Right ventricle myocardium inferior (tissue), 1 donor: ENCODE measurements around the gene CCDC74B. TPM values are rescaled to one million over a fixed set of nuclear protein-coding genes. Genes with fewer than 3 reads are reported as not detected.
"Not testable (repeated sequence)": the region's sequence is repeated elsewhere in the genome, so short reads cannot be mapped to it uniquely, and the experiment has no call there.

Source experiments
- ATAC-seq: fragments of 200-7000 bp; cut with Tn5 transposase; one replicate; pipeline ENCODE4 v1.9.1; 2020; ENCODE audit warnings: mild to moderate bottlenecking, moderate library complexity
- DNase-seq: peaks from one replicate; pipeline ENCODE4 v3.0.0; 2021; ENCODE audit errors: missing footprints
- intact Hi-C: fragments of 100-400 bp; cut with DNase I; formaldehyde crosslinking; loops from one replicate; pipeline ENCODE4 v1.11.0; 2022
- total RNA-seq: library from RNA; stranded (reverse); fragmentation: NEBNext Ultra II Directional; extraction: Animal tissue kit (Norgen Biotek cat#: 25700); gene quantifications from one replicate; pipeline ENCODE4 v1.2.1, GENCODE V29; 2021
- donor health status: DM: no; HTN: yes; CAD: no; lungs with severe emphysema.

CCDC74B gene
- total RNA-seq, 1 donor from 2014 or later: 0.97 TPM

DNA sequence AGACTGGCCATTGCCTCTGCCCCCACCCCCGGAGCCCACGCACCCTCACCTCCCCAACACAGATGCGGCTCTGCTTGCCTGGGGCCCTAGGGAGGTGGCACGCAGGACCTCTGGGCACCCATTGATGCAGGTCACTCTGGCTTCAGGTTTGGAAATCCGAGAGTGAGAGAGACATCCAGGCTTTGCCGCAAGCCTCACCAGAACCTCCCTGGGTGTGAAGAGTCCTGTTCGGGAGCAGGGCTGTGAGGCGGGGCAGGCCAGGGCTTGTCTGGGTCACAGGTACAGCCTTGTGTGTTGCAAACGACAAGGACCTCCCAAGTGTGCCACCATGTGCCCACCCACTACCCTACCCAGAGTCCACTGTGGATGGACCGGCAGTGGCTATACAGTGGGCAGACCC lies 8.4 kb downstream of the CCDC74B start:
- intact Hi-C loops, ATAC-seq: not testable (repeated sequence)

DNA sequence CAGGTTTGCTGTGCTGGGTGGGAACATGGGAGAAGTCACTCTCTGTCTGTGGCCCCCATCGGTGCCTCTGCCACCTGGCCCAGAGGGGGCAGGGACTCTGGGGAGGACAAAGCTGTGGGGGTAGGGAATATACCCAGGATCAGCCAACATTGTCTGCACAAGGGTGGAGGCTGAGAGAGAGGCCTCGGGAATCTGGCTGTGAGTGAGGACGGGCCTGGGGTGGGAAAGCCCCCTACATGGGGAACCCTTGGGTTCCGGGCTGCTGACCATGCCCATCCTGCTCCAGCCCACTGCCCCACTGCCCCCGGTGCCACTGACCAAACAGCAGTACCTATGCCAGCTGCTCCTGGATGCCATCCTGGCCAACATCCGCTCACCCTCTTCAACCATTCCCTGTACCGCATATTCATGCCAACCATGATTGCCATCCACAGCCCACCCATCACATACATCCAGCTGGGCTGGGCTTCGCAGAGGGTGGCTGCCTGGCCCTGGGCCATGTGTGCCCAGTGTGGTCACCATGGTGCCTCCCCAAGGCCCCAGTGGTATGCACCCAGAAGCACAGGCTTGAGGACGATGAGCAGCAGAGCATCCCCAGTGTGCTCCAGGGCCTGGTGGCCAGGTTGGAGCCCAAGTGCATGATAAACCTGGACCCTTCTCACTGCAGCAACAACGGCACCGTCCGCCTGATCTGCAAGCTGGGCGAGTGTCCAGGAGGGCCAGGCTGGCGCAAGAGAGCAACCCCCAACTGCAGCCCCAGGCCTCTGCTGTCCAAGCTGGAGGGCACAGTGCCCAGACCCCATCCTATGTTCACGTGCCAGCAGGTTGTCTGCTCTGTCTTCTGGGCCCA lies 9.0 kb downstream of the CCDC74B start:
- ATAC-seq (no peak), DNase-seq (no peak)
- intact Hi-C loops: no loop called here

More for the DNA sequence above, 8.4 kb downstream of the CCDC74B start:
- DNase-seq: not testable (repeated sequence)

DNA sequence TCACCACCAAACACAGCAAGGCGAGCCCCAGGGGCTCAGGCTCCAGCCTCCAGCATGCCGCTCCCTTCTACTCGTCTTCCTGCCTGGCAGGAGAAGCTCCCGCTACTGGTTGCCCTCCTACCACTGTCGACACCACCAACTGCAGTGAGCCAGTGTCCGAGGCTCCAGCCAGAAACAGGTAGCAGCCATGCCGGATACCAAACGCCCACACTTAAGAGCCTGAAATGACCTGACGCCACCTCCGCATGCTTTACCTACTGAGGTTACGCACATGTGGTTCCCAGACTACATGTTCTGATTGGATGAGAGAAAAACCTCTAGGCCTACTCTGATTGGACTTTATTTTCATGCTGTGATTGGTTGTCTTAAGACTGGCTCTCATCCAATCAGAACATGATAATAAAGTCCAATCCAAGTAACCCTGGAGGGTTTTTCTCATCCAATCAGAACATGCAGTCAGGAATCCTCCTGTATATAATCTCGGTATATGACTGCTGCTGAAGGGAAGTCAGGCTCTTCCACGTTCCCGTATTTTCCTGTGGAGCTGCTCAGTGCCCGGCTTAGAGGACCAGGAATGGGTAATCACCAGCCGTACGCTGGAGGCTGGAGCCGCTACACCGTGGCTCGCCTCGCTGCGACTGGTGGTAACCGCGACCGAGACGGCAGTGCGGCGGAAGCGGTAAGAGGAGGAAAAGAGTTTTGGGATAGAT lies 15.6 kb downstream of the CCDC74B start, which contains the start of gene POTEF:
Gene POTEF, minus strand, starts transcription at position 103 of the 710 bp plus-strand sequence. CDS start 8,707 bp downstream, outside the sequence.
- DNase-seq, ATAC-seq, intact Hi-C loops: not testable (repeated sequence)

DNA sequence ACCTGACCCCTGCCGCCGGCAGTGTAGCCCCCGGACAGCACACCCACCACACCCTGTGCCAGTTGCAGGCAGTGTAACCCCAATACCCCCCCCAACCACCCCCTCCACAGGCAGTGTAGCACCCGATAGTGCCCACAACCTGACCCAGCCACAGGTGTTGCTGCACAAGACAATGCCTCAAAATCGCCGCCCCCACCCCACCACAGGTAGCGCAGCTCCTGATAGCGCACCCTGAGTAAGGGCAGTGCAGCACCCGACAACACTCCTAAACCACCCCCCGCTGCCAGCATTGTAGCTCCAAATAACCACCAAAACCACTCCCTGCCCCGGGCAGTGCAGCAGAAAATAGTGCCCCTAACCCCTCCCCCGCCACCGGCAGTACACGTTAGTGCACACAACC lies 16.4 kb downstream of the CCDC74B start:
- ATAC-seq, intact Hi-C loops, DNase-seq: not testable (repeated sequence)

DNA sequence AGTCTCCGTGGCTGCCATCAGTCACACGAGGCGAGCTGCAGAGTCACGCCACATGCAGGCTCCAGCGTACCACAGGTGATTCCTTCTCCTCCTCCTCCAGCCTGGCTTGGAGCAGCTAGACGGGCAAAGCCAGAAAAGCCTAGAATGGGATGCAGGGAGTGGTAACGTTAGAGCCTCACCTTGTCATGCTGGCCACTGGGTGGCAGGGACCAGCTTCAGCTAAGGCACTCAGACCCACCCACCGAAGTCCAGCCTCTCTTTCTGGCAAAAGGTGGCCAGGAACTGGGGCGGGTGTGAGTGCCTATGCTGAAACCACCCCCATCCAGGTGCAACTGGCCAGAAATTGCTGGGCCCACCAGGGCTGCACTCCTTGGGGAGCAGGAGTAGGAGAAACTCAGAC lies 17.2 kb downstream of the CCDC74B start:
- intact Hi-C loops, ATAC-seq: not testable (repeated sequence)

DNA sequence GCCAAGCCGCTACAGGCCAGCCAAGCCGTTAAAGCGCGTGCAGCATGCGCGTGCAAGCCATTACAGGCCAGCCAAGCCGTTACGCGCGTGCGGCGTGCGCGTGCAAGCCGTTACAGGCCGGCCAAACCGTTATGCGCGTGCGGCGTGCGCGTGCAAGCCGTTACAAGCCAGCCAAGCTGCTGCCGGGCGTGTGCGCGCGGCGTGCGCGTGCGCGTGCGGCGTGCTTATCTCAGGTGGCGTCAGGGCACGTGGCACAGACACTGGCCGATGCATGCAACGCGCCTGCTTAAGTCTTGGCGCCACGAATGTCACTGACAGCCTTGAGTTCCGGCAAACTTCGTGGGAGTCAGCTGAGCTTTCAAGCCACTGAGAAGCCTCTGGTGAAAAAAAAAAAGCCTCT lies 24.0 kb downstream of the CCDC74B start:
- not testable (repeated sequence) for ATAC-seq

More for the DNA sequence above, 17.2 kb downstream of the CCDC74B start:
- DNase-seq: not testable (repeated sequence)

DNA sequence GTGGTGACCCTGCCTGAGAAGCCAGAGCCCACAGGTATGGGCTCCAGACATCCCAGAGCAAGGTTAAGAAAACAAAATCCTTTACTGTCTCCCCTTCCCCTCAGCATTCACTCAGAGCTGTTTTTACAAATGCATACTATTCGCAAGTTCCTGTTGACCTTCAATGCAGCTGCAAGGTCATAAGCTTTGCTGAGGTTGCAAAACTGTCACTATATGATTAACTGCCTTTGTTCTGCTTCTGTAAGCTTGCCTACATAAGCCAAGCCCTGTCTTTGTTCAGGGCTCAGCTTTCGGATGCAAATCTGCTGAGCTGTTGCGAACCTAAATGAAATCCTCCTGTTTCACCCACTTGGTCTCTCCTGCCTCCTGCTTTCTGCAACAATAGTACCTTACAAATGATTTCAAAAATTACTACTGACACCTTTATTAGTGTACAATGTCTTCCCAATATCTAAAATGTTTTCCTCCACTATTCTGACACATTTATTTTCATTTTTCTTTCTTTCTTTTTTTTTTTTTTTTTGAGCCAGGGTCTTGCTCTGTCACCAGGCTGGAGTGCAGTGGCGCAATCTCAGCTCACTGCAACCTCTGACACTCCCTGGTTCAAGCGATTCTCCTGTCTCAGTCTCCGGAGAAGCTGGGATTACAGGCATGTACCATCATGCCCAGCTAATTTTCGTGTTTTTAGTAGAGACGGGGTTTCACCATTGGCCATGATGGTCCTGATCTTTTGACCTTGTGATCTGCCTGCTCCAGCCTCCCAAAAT lies 42.1 kb downstream of the CCDC74B start:
- ATAC-seq, intact Hi-C loops, DNase-seq: not testable (repeated sequence)

More for the DNA sequence above, 24.0 kb downstream of the CCDC74B start:
- intact Hi-C loops, DNase-seq: not testable (repeated sequence)

Other genes with a start within 250 kb of the CCDC74B start
- gene RAB6C, start 165.4 kb downstream of the CCDC74B start, total RNA-seq: 0.16 TPM
- not detected for gene POTEF, start 15.9 kb downstream of the CCDC74B start, total RNA-seq
- 25.6 TPM for gene SMPD4, start 36.5 kb upstream of the CCDC74B start, total RNA-seq
- 595 TPM for gene MZT2B, start 37.1 kb upstream of the CCDC74B start, total RNA-seq
- gene TUBA3E, start 53.3 kb upstream of the CCDC74B start, total RNA-seq: 80.0 TPM
- gene IMP4, start 197.8 kb upstream of the CCDC74B start, total RNA-seq: 63.7 TPM
- gene PTPN18, start 210.9 kb upstream of the CCDC74B start, total RNA-seq: 16.9 TPM